Activated CD4-positive, alpha-beta memory T cell treated with anti-CD3 and anti-CD28 coated beads for 36 hours (primary cell): ENCODE measurements around the gene TBC1D3G. TPM values are rescaled to one million over a fixed set of nuclear protein-coding genes. Genes with fewer than 3 reads are reported as not detected.
"Not testable (repeated sequence)": the region's sequence is repeated elsewhere in the genome, so short reads cannot be mapped to it uniquely, and the experiment has no call there.

Experiments used
- CTCF ChIA-PET: fragments of 350-600 bp; sonication (Branson Sonifier 250); formaldehyde crosslinking; loops from one replicate; lab custom pipeline; 2021; ENCODE audit warnings: antibody characterized with exemption, inconsistent platforms; lab: Charles Lee
- POLR2A ChIA-PET: fragments of 350-600 bp; sonication (Branson Sonifier 250); formaldehyde crosslinking; loops from one replicate; lab custom pipeline; 2021; ENCODE audit warnings: antibody characterized with exemption; lab: Charles Lee
- DNase-seq: peaks from one replicate; pipeline ENCODE4 v3.0.0-alpha.2; 2020
- H3K27ac Mint-ChIP-seq: one replicate; pipeline ENCODE4 v1.8.0; 2021; ENCODE audit warnings: mixed read lengths
- H3K27me3 Mint-ChIP-seq: one replicate; pipeline ENCODE4 v1.8.0; 2021; ENCODE audit warnings: mixed read lengths
- H3K36me3 Mint-ChIP-seq: one replicate; pipeline ENCODE4 v1.8.0; 2021; ENCODE audit warnings: mixed read lengths
- H3K4me1 Mint-ChIP-seq: one replicate; pipeline ENCODE4 v1.8.0; 2021; ENCODE audit warnings: low read depth, mixed read lengths
- H3K4me3 Mint-ChIP-seq: one replicate; pipeline ENCODE4 v1.8.0; 2021; ENCODE audit warnings: mild to moderate bottlenecking, mixed read lengths
- H3K9me3 Mint-ChIP-seq: one replicate; pipeline ENCODE4 v1.8.0; 2021; ENCODE audit warnings: mixed read lengths
- intact Hi-C: fragments of 100-400 bp; cut with micrococcal nuclease; formaldehyde crosslinking; loops from one replicate; pipeline ENCODE4 v1.15.1; 2023
- total RNA-seq, 2 experiments: library from RNA; stranded (reverse); gene quantifications; one replicate each; pipeline ENCODE4 v1.2.3, GENCODE V29; 2021

TBC1D3G gene
- total RNA-seq = not detected

DNA sequence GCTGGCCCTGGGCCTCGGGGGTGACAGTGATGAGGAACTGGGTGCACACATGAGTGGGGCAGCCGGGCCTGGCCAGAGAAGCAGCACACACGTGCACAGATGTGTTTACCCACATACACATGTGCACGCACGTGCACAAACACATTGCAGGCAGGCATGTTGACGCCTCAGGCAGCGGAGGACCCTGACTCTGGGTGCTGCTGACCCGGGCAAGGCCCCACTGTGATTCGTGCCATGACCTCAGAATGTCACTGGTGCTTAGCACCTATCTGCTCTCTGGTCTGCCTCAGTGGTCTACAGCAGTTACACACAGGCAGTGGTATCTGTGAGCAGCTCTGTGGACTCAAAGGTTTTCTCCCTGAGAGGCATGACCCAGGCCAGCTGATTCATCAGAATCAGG, at the start of gene TBC1D3G:
TSS of gene TBC1D3G (plus strand) at position 301 of the 400 bp plus-strand sequence. CDS start 1,528 bp downstream, outside the sequence.
- H3K4me3 Mint-ChIP-seq, H3K27me3 Mint-ChIP-seq, H3K36me3 Mint-ChIP-seq, CTCF ChIA-PET, POLR2A ChIA-PET, H3K27ac Mint-ChIP-seq, intact Hi-C loops, H3K9me3 Mint-ChIP-seq, DNase-seq, H3K4me1 Mint-ChIP-seq: not testable (repeated sequence)

DNA sequence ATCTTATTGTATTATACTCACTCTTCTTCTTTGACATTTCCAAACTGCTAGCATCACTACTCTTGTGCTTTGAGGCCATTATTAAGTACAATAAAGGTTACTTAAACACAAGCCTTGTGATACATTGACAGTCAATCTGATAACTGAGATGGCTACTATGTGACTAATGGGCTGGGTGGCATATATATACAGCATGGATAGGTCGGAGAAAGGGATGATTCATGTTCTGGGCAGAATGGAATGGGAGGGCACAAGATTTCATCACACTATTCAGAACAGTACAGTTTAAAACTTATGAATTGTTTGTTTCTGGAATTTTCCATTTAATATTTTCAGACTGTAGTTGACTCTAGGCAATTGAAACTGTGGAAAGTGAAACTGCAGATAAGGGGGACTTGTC, 40.4 kb upstream of the TBC1D3G start:
- H3K36me3 Mint-ChIP-seq, CTCF ChIA-PET, H3K4me1 Mint-ChIP-seq, DNase-seq, H3K4me3 Mint-ChIP-seq, POLR2A ChIA-PET, intact Hi-C loops, H3K27ac Mint-ChIP-seq, H3K9me3 Mint-ChIP-seq, H3K27me3 Mint-ChIP-seq: not testable (repeated sequence)

DNA sequence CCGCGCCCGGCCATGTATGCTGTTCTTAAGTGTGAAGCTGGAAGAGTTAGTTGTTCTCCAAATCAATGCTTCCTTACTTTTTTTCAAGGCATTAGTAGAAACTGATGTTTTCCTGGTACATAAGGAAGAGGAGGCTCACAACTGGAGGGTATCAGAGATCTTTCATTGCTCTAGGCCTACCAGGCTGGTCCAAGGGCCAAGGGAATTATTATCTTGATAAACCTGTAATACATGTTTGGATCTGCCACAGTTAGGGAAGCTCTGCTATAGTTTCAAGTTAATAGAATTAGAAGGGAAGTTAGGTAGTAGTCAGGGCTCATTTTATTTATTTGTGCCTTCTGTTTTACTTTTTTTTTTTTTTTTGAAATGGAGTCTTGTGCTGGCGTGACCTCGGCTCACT, 39.5 kb upstream of the TBC1D3G start:
- H3K4me1 Mint-ChIP-seq, POLR2A ChIA-PET, intact Hi-C loops, DNase-seq, CTCF ChIA-PET, H3K27me3 Mint-ChIP-seq, H3K36me3 Mint-ChIP-seq, H3K9me3 Mint-ChIP-seq, H3K4me3 Mint-ChIP-seq, H3K27ac Mint-ChIP-seq: not testable (repeated sequence)

DNA sequence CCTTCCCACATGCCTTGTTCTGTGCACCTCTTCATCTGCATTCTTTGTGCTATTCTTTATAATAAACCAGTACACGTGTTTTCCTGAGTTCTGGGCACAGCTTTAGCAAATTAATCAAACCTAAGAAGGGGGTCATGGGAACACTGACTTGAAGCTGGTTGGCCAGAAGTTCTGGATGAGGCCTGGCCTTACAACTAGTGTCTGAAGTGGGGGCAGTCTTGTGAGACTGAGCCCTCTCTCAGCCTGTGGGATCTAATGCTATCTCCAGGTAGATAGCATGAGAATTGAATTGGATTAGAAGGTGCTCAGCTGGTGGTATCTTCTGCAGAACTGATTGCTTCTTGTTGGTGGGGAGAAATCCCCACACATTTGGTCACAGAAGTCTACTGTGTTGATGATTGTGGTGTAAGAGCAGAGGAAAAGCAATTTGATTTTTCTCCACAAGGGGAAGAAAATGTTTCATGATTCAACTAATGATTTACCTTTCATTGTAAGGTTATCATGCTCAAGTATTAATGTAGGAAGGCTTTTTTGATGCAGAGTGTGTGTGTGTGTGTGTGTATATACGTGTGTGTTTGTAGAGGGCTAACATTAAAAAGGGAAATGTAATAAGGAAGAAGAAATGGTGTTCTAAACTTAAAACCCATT, 33.6 kb upstream of the TBC1D3G start:
- H3K27me3 Mint-ChIP-seq, H3K36me3 Mint-ChIP-seq, H3K27ac Mint-ChIP-seq, POLR2A ChIA-PET, H3K4me1 Mint-ChIP-seq, CTCF ChIA-PET, DNase-seq, H3K4me3 Mint-ChIP-seq, intact Hi-C loops, H3K9me3 Mint-ChIP-seq: not testable (repeated sequence)

DNA sequence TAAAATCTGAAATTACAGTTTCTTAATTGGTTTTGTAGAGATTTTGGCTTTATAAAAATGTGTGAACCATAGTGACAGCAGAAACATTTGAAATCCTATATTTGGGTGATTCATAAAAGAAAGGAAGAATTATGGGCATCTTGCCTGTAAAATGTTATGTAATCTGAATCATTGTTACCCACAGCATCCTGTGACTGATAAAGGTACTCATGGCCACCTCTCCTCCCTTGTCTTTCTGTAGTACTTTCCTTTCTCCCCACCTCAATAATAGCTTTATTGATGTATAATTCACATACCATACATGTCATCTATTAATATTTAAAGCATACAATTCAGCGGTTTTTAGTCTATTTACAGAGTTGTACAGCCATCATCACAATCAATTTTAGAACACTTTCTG, 28.5 kb upstream of the TBC1D3G start:
- H3K4me3 Mint-ChIP-seq, POLR2A ChIA-PET, intact Hi-C loops, H3K9me3 Mint-ChIP-seq, H3K4me1 Mint-ChIP-seq, H3K27me3 Mint-ChIP-seq, CTCF ChIA-PET, H3K27ac Mint-ChIP-seq, H3K36me3 Mint-ChIP-seq, DNase-seq: not testable (repeated sequence)

DNA sequence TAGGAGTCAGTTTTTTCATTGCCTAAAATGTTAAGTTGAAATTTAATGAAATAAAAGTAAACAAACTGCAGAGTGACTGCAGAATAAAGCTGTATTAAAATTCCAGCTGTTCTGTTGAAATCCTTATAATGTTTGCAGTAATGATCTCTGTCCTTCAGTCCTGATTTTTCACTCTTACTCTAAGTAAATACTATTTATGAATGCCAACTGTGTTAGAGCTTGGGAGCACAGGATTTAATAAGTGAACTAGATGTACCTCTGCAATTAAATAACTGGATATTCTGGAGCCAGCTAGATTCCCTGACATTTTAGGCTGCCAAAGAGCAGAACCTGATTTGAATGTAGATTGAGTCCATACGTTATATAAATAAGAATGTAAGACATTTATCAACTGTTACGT, 7.9 kb upstream of the TBC1D3G start:
- H3K4me3 Mint-ChIP-seq, H3K9me3 Mint-ChIP-seq, DNase-seq, CTCF ChIA-PET, H3K27me3 Mint-ChIP-seq, POLR2A ChIA-PET, H3K27ac Mint-ChIP-seq, intact Hi-C loops, H3K4me1 Mint-ChIP-seq, H3K36me3 Mint-ChIP-seq: not testable (repeated sequence)

DNA sequence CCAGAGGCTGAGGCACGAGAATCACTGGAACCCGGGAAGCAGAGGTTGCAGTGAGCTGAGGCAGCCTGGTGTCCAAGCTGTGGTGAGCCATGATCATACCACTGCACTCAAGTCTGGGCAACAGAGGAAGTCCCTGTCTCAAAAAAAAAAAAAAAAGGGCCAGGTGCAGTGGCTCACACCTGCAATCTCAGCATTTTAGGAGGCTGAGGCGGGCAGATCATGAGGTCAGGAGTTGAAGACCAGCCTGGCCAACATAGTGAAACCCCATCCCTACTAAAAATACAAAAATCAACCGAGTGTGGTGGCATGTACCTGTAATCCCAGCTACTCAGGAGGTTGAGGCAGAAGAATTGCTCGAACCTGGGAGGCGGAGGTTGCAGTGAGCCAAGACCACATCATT, 38.8 kb downstream of the TBC1D3G start:
- H3K27me3 Mint-ChIP-seq, H3K36me3 Mint-ChIP-seq, H3K27ac Mint-ChIP-seq, DNase-seq, POLR2A ChIA-PET, H3K4me1 Mint-ChIP-seq, CTCF ChIA-PET, intact Hi-C loops, H3K4me3 Mint-ChIP-seq, H3K9me3 Mint-ChIP-seq: not testable (repeated sequence)

DNA sequence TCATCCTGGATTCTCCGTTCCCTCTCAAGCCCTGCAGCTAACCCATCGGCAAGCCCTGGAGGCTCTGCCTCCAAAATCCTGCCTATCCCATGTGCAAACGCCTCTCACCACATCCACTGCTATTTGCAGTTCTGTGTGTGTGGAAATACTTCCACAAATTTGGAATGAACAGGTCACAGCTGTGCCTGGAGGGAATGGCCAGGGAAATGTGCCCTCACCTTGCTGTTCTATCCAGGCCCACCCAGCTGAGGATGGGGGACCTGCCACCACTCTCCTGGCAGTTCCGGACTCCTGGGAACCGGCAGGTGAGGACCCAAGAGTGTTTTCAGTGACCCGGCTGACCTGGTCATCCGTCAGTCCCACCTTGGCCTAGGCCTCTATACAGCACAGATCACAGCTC, 52.3 kb downstream of the TBC1D3G start:
- H3K27ac Mint-ChIP-seq, intact Hi-C loops, POLR2A ChIA-PET, H3K27me3 Mint-ChIP-seq, DNase-seq, H3K4me3 Mint-ChIP-seq, CTCF ChIA-PET, H3K9me3 Mint-ChIP-seq, H3K4me1 Mint-ChIP-seq, H3K36me3 Mint-ChIP-seq: not testable (repeated sequence)

Other genes starting within 250 kb of the TBC1D3G start
- gene CCL3, start 233.7 kb upstream of the TBC1D3G start, total RNA-seq = 100 to 1,000 TPM; 981 to 989 TPM
- 100 to 1,000 TPM; 917 to 966 TPM for gene CCL4, start 220.1 kb upstream of the TBC1D3G start, total RNA-seq
- gene TBC1D3B, start 147.2 kb upstream of the TBC1D3G start, total RNA-seq = 1 to 10 TPM; 5.6 to 8.1 TPM
- gene CCL3L1, start 127.1 kb upstream of the TBC1D3G start, total RNA-seq = 10 to 100 TPM; 23.8 to 24.5 TPM
- gene CCL4L2, start 112.8 kb upstream of the TBC1D3G start, total RNA-seq = 10 to 100 TPM; 48.9 to 58.6 TPM
- gene TBC1D3I, start 59.3 kb upstream of the TBC1D3G start, total RNA-seq = under 1 TPM in 1 of 2 experiments, not detected in 1; 0.14 TPM
- not detected for gene TBC1D3H, start 64.6 kb downstream of the TBC1D3G start, total RNA-seq
- 10 to 100 TPM; 41.6 to 45.2 TPM for gene ZNHIT3, start 162.8 kb downstream of the TBC1D3G start, total RNA-seq
- 100 to 1,000 TPM; 106 to 112 TPM for gene MYO19, start 211.0 kb downstream of the TBC1D3G start, total RNA-seq
- gene PIGW, start 211.1 kb downstream of the TBC1D3G start, total RNA-seq = 10 to 100 TPM; 11.8 to 12.3 TPM
- gene GGNBP2, start 221.0 kb downstream of the TBC1D3G start, total RNA-seq = 10 to 100 TPM; 74.8 to 84.0 TPM